NCI-H1105 treated with DMSO at 0.1 percent for 48 hours (cell line): ENCODE measurements around the gene INSRR.
A peak's percentile ranks its signal among the peaks of the same experiment; 100 is the strongest.

Experiments
- DNase-seq: peaks from one replicate; lab custom pipeline; 2025; lab: John Stamatoyannopoulos, UW

The INSRR gene

GRCh38 chr1:156826630-156827029, 32.3 kb downstream of the INSRR start:
- DNase-seq, result no peak

GRCh38 chr1:156823210-156823790, 35.6 kb downstream of the INSRR start:
- DNase-seq, result no peak

DNA sequence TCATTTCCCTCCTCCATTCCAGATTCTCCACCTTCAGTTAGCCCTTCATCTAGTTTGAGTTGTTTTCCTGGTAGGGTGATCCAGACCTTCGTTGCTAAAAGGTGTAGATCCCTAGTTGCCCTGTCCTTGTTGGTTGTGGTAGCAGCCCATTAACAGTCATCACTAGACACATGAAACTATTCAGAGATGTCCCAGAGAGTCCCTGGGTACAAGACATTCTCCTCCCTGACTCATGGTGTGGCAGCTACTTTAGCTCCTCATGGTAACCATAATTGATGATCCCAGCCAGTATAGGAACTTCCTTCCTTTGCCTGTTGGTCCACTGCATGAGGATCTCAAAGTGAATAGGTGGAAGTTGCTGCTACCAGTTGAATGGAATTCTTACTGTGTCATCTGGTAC, 36.2 kb downstream of the INSRR start:
- no peak for DNase-seq

GRCh38 chr1:156821801-156822200, 37.1 kb downstream of the INSRR start:
- no peak for DNase-seq

DNA sequence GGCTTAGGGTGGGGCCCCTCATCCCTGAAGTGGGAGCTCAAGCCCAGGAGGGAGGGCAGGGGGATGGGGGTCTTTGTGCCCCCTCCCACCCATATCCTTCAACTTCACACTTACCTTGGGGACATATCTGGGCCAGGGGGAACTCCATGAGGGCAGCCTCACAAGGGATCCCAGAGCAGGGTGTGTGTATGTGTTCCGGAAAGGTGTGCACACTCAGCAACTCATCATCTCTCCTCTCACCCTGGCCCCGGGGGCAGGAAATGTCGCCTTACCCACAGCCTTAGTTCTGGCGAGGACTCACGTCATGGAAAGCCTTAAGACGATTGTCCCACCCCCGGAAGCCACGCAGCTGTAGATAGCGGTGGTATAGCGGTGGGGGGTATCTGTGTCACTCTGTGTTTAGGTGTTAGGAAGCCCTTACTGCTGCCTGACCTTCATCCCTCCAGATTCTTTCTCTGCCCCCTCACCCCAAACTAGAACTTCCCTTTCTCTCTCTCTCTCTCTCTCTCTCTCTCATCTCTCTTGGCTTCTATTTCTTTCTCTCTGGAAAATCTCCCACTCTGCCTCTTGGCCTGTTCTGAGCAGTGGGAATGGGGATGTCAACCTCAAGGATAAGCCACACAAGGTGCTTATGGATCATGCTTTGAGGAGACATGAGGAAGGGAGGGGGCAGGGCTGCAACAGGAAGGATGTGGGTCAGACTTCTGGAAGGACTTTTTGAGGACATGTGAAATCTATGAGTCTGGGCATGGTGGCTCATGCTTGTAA, 42.2 kb downstream of the INSRR start, which contains the start of gene SH2D2A:
TSS of gene SH2D2A (minus strand) at position 288 of the 768 bp plus-strand sequence. CDS start at position 148, 140 bp downstream.
- no peak for DNase-seq

DNA sequence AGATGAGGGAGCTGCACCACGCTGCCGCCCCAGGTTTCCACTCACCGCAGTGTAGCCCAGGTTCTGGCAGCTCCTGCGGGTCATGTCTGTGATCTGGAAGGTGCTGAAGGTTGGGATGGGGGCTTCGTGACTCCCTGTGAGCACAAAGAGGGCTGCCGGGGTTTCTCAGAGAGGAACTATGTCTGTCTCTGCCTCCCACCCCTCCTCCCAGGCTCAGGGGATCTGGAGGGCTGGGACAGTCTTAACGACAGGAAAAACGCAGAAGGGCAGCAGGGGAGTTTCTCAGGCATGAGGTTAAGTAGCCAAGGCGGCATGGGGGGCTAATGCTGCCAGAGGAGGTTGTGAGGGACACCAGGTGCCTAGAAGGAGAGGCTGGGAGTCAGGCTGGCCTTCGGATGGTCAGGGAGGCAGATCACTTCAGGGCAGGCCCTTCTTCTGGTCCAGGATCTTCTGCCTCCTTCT, 42.9 kb downstream of the INSRR start:
- no peak for DNase-seq

- DNase-seq, result no peak
Observed at GRCh38 chr1:156815307-156815826, 43.5 kb downstream of the INSRR start.

- DNase-seq, result no peak
Observed at GRCh38 chr1:156814571-156815260, 44.2 kb downstream of the INSRR start.

DNA sequence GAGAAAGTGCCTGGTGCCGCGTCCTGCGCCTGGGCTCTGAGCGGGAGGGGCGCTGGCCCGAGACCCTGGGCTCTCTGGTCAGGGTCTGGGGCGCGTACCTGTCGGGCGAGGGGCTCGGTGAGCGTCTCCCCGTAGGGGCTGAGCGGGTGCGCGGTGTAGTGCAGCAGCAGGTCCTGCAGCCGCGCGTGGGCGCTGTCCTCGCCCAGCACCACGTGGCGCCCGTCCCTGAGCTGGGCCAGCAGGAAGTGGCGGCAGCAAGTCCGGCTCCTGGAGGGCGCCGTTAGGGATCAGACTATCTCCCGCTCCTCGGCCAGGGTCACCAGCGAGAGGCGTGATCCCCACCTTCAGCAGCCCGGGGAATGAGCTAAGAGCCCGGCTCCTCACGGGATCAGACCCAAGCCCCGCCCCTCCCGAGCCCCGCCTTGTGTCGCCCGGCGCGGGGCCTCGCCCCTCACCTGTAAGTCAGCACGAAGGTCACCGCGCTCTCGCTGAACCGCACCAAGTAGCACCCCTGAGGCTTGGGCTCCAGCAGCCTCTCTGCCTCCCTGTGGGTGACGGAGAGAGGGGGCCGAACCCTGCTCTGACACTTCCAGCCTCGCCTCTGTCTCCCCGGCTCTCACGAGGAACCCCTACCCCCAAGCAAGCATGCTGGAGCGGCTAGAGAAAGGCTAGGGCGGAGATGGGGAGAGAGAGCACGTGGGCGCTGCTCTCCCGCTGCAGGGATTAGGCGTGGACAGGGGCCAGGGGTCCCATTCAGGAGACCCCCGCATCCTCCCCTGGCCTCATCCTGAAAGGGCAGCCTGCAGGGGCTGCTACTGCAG, 45.0 kb downstream of the INSRR start:
- DNase-seq, result peak; percentile 35

DNA sequence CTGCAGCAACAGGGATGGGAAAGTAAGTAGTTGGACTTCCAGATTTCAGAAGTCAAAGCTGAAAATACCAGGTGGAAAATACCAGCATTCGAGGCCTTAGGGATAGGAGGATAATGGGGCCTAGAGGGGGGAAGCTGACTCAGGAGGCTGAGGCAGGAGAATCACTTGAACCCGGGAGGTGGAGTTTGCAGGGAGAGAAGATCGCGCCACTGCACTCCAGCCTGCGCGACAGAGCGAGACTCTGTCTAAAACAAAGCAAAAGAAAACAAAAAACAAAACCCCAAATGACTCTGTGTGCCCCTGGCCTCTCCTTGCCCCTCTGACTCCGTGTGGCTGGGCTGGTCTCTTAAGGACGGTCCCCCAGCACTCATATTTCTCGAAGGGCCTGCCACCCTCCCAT, 45.6 kb downstream of the INSRR start:
- no peak for DNase-seq

GRCh38 chr1:156812293-156812990, 46.5 kb downstream of the INSRR start:
- DNase-seq, result no peak

DNA sequence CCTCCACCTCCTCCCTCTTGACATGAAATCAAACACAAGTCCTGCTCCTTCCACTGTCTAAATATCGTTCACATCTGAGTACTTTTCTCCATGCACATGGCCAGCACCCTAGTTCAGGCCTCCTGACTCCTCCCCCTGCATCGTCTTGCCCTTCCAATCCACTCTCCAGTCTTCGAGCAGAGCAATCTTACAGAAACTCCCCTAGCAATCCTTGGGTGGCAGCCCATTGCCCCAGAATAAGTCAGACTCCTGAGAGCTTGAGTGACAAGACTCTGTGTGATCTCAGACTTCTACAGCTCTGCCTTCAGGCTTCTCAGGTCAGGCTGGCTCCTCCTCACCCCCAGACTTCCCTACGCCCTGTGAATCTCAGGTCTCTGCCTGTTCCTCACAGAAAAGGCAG, 47.7 kb downstream of the INSRR start:
- DNase-seq, result no peak

DNA sequence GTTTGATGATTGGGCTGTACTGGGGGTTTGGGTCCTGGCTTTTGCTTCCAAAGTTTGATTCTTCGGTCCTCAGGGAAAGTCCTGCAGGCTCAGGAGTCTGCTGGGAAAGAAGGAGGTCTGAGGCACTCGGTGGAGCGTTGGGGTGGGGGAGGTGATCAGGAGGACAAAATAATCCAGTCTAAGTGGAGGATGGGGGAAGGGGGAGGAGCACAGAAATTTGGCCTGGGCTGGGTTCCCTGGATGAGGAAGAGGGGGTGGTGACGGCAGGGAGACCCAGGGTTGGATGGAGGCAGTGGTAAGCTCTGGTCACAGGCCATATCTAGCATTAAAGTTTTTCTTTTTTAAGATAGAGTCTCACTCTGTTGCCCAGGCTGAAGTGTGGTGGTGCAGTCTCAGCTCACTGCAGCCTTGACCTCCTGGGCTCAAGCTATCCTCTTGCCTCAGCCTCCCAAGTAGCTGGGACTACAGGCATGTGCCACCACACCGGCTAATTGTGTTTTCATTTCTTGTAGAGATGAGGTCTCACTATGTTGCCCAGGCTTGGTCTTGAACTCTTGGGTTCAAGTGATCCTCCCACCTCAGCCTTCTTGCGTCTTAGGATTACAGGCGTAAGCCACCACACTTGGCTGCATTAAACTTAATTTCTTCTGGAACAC, 49.1 kb downstream of the INSRR start:
- no peak for DNase-seq

GRCh38 chr1:156809281-156809680, 49.6 kb downstream of the INSRR start:
- DNase-seq, result no peak

GRCh38 chr1:156808186-156809030, 50.5 kb downstream of the INSRR start:
- no peak for DNase-seq

GRCh38 chr1:156807627-156808026, 51.3 kb downstream of the INSRR start:
- DNase-seq, result no peak

DNA sequence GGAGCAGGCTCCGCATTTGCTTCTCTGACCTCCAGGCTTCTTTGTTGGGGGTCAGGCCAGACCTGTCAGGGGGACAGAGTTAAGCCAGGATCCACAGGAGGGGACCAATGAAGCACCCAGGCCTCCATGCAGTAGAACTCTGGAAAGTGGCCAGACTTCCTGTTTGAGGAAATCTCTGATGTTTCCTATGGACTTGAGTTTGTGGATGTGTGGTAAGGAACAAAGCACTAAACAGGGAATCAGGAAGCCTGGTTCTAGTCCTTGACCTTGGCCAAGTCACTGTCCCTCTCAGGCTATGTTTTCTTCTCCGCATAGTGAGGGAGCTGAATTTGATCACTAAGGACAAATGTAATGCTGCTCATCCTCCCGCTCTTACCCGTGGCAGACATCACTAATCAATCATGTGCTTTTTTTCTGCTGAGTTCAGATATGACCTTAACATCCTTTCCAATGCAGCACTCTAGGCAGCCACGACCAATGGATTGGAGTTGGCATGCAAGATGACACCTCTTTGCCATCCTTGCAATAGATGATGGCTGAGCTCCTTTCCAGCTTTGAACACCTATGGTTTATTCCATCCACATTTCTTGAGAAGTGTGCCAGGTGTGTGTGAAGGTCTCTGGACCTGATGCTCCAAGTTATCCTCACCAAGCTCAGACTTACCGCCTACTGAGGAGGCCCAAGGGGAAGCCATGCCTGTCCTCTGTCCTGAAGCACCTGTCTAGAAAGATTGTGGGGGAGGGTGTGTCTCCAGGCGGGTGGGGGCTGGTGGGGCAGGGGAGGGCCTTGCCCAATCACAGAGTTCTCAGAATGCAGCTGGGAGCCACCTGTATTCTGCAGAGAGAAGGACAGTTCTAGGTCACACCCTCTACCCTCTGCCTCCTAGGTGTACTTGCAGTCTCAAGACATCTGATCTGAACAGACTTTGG, 52.1 kb downstream of the INSRR start:
- no peak for DNase-seq

GRCh38 chr1:156805766-156806511, 53.0 kb downstream of the INSRR start:
- DNase-seq, result no peak
